GM12878 (cell line): ENCODE results near the gene RPP40. TPM values are rescaled to one million over a fixed set of nuclear protein-coding genes. Genes with fewer than 3 reads are reported as not detected.

Source experiments
- CHD2 ChIP-seq: IDR thresholded peaks from 2 replicates; pipeline ENCODE4 v1.6.1; 2011; ENCODE audit warnings: low read depth, low read length, improper control_type of control experiment, borderline replicate concordance
- CUX1 ChIP-seq: IDR thresholded peaks from 2 replicates; pipeline ENCODE4 v1.6.1; 2012; ENCODE audit warnings: improper control_type of control experiment, low read depth, low read length; ENCODE audit not compliant: insufficient replicate concordance
- MTA3 ChIP-seq: IDR thresholded peaks from 2 replicates; pipeline ENCODE4 v1.6.1; 2012; ENCODE audit warnings: low read length, inconsistent platforms, borderline replicate concordance
- NKRF ChIP-seq: fragments of 450-650 bp; conservative IDR thresholded peaks from 2 replicates; pipeline ENCODE4 v1.6.1; 2017; ENCODE audit warnings: mild to moderate bottlenecking, moderate library complexity
- SUZ12 ChIP-seq: fragments of 200-600 bp; sonication (generic); IDR thresholded peaks from one replicate; pipeline ENCODE4 v1.6.1; 2018; ENCODE audit warnings: antibody characterized with exemption, mild to moderate bottlenecking; ENCODE audit not compliant: unreplicated experiment
- YY1 ChIP-seq: IDR thresholded peaks from 2 replicates; pipeline ENCODE4 v1.6.1; 2011; ENCODE audit warnings: low read depth, mild to moderate bottlenecking, low read length
- polyA plus RNA-seq, 11 experiments: library from polyadenylated mRNA; depleted of rRNA in 4 of 11; unstranded in 6 of 11; stranded (reverse) in 5 of 11; fragments of >200 nt; fragmentation: Nextera tagmentation in 4 of 11; fragmentation: Illumina TruSeq in 1 of 11; extraction: Ambion mirVana in 4 of 11; extraction: Trizol in 1 of 11; gene quantifications; 1 replicate in 1 of 11; 2 replicates in 10 of 11; pipeline versions ENCODE4 v1.2.1 to v1.2.3, GENCODE V29; 2011 to 2016; ENCODE audit warnings: inconsistent platforms in 2 of 11, missing spikeins in 2 of 11, low read depth in 1 of 11
- total RNA-seq, 4 experiments: library from RNA; depleted of rRNA in 3 of 4; stranded (reverse); fragments of >200 nt in 3 of 4; fragmentation: Illumina TruSeq in 1 of 4; extraction: Trizol in 1 of 4; gene quantifications; 2 replicates each; pipeline versions ENCODE4 v1.2.1 to v1.2.3, GENCODE V29; 2013 to 2021

The RPP40 gene
- total and polyA plus RNA-seq, 10 of the 15 experiments (the other 5 are each of a cell fraction or from before 2014, with no cell fraction given) = 5.6 to 46.3 (median 21.7) TPM

GRCh38 chr6:4964675-4965561 lies 38.9 kb downstream of the RPP40 start (continued):
- TF ChIP-seq MTA3 (no peak), CHD2 (no peak), YY1 (no peak), CUX1 (no peak), SUZ12 (no peak), NKRF (no peak)
- TF ChIP-seq, all 136 proteins: peak for 0
